ENCODE data around the gene RALGAPA2. TPM values are rescaled to one million over a fixed set of nuclear protein-coding genes. Genes with fewer than 3 reads are reported as not detected.

The RALGAPA2 gene
- total RNA-seq, 1 donor from 2014 or later: 24.8 TPM

DNA sequence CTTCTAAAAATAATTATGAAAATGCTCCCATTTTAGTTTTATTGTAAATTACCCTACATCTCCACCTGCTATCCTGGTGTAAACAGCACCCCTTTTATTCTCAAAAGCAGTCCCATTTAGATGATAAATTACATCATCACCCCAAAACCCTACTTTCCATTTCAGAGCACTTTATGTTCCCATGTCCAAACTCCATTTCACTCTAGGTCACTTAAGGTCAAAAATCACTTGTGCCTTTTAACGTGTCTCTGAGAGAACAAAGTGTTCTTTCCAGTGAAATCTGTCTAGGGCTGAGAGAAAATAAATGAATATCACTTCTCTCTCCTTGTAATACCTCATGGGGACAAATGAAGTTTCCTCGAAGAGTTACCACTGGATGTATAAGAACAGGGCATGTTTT, 187.2 kb downstream of the RALGAPA2 start:
- Histone ChIP-seq H3K27me3 (ENCODE audit: control insufficient read depth, insufficient read depth, low read length) (no peaks in the 10 kb centered on the region), H3K4me3 (ENCODE audit: low read depth, low read length) (no peak overlapping the region)
- no peak for TF ChIP-seq CTCF (IDR thresholded peaks at IDR 0.05; ENCODE audit: insufficient read depth, low read length, poor library complexity, severe bottlenecking)

DNA sequence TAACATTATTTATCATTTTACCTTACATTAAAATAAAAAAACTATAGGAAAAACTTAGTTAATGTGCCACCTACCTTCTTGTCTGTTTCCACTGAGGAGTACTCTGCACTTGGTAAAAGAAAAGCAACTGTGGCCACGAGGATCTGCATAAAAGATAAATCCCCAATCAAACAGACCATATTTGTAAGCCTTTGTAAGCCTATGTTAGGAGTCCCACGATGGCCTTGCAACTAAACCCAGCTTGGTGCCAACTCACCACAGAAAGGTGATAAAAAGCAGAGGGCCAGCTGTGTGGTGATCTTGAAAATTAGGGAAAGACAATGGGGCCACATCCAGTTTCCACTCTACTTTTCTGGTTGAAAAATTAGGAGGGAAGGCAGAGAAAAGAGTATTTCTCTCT, 187.7 kb downstream of the RALGAPA2 start:
- TF ChIP-seq CTCF (IDR thresholded peaks at IDR 0.05; ENCODE audit: insufficient read depth, low read length, poor library complexity, severe bottlenecking): no peak

More for the DNA sequence above, 187.2 kb downstream of the RALGAPA2 start:
- H3K36me3 ChIP-seq (ENCODE audit: control insufficient read depth, insufficient read depth, low read length): no peaks in the 10 kb centered on the region
- DNase-seq (ENCODE audit: low read depth): no peak

GRCh38 chr20:20521736-20522135, 190.7 kb downstream of the RALGAPA2 start:
- DNase-seq (ENCODE audit: low read depth): no peak
- no peak for TF ChIP-seq CTCF (IDR thresholded peaks at IDR 0.05; ENCODE audit: insufficient read depth, low read length, poor library complexity, severe bottlenecking)

More for the DNA sequence above, 187.7 kb downstream of the RALGAPA2 start:
- Histone ChIP-seq H3K27me3 (ENCODE audit: control insufficient read depth, insufficient read depth, low read length) (no peaks in the 10 kb centered on the region), H3K36me3 (ENCODE audit: control insufficient read depth, insufficient read depth, low read length) (no peaks in the 10 kb centered on the region), H3K4me3 (ENCODE audit: low read depth, low read length) (no peak overlapping the region)
- no peak for DNase-seq (ENCODE audit: low read depth)

DNA sequence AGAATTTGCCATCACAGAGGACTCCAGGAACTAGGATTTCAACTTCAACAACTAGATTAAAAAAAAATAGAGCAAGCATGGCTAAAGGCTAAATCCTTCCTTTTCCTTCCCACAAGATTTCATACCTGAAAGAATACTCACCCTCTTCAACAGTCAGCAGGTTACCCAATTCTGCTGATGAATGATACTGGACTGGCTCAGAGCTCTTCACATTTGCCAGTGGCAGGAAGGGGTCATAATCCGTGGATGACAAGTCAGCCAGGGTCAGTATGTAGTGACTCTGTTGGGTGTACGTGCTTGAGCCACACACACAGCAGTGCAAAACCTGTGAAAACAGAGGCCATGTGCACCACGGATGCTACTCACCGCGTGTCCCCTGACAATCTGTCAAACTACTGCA, 191.7 kb downstream of the RALGAPA2 start:
- Histone ChIP-seq H3K27me3 (ENCODE audit: control insufficient read depth, insufficient read depth, low read length) (no peaks in the 10 kb centered on the region), H3K4me3 (ENCODE audit: low read depth, low read length) (no peak overlapping the region), H3K36me3 (ENCODE audit: control insufficient read depth, insufficient read depth, low read length) (no peaks in the 10 kb centered on the region)
- no peak for TF ChIP-seq CTCF (IDR thresholded peaks at IDR 0.05; ENCODE audit: insufficient read depth, low read length, poor library complexity, severe bottlenecking)
- DNase-seq (ENCODE audit: low read depth): peak; percentile 25

More at GRCh38 chr20:20521736-20522135, 190.7 kb downstream of the RALGAPA2 start:
- Histone ChIP-seq H3K36me3 (ENCODE audit: control insufficient read depth, insufficient read depth, low read length) (no peaks in the 10 kb centered on the region), H3K4me3 (ENCODE audit: low read depth, low read length) (no peak overlapping the region), H3K27me3 (ENCODE audit: control insufficient read depth, insufficient read depth, low read length) (no peaks in the 10 kb centered on the region)

DNA sequence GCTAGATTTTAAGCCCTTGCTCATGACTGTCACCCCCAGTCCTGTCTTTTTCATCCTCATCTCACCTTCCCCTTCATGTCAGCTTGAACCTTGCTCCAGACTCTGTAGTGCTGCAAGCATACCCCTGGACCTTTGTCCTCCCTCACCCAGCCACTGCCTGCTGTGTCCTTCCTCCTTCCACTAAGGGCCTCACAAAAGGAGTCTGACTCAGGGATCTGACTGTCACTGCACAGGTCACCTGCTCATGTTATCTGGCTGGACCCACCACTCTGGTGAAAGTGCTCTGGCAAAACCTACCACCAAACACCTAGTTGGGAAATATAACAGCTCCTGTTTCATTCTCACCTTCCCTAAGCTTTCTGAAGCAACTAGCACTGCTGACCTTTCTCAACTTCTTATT, 193.2 kb downstream of the RALGAPA2 start:
- no peak for TF ChIP-seq CTCF (IDR thresholded peaks at IDR 0.05; ENCODE audit: insufficient read depth, low read length, poor library complexity, severe bottlenecking)
- Histone ChIP-seq H3K27me3 (ENCODE audit: control insufficient read depth, insufficient read depth, low read length) (no peaks in the 10 kb centered on the region), H3K36me3 (ENCODE audit: control insufficient read depth, insufficient read depth, low read length) (no peaks in the 10 kb centered on the region), H3K4me3 (ENCODE audit: low read depth, low read length) (no peak overlapping the region)
- no peak for DNase-seq (ENCODE audit: low read depth)

DNA sequence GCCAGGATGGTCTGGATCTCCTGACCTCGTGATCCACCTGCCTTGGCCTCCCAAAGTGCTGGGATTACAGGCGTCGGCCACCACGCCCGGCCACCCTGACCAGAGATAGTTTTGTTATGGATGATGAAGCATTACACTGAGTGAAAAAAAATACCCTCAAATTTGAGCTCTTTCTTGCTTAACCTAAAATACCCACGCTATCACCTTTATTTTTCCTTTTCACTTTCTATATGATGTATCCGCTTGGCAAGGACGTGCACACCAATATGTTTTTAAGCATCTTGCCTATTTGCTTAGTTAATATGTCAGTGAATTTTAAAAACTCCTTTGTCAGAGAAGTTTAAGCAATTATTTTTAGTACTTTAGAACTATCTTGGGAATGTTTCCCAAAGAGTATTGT, 194.2 kb downstream of the RALGAPA2 start:
- Histone ChIP-seq H3K4me3 (ENCODE audit: low read depth, low read length) (no peak overlapping the region), H3K27me3 (ENCODE audit: control insufficient read depth, insufficient read depth, low read length) (no peaks in the 10 kb centered on the region), H3K36me3 (ENCODE audit: control insufficient read depth, insufficient read depth, low read length) (no peaks in the 10 kb centered on the region)
- no peak for TF ChIP-seq CTCF (IDR thresholded peaks at IDR 0.05; ENCODE audit: insufficient read depth, low read length, poor library complexity, severe bottlenecking)
- no peak for DNase-seq (ENCODE audit: low read depth)
